HFF-Myc (cell line): ENCODE measurements around the gene USF2.

ENCODE experiments used
- DNase-seq: peaks from one replicate; pipeline ENCODE4 v3.0.0-alpha.2; 2011; ENCODE audit warnings: low read depth; ENCODE audit errors: extremely low read depth
- H3K4me3 ChIP-seq: replicated peaks from 2 replicates; pipeline ENCODE4 v1.5.1; 2011; ENCODE audit warnings: low read depth, mild to moderate bottlenecking, control low read depth, low read length
- TF ChIP-seq, protein P1 (sequence below): IDR thresholded peaks from 2 replicates; pipeline ENCODE4 v1.5.1; 2012; ENCODE audit warnings: mild to moderate bottlenecking, low read depth, low read length, control low read depth; ENCODE audit errors: missing control alignments

The USF2 gene

DNA sequence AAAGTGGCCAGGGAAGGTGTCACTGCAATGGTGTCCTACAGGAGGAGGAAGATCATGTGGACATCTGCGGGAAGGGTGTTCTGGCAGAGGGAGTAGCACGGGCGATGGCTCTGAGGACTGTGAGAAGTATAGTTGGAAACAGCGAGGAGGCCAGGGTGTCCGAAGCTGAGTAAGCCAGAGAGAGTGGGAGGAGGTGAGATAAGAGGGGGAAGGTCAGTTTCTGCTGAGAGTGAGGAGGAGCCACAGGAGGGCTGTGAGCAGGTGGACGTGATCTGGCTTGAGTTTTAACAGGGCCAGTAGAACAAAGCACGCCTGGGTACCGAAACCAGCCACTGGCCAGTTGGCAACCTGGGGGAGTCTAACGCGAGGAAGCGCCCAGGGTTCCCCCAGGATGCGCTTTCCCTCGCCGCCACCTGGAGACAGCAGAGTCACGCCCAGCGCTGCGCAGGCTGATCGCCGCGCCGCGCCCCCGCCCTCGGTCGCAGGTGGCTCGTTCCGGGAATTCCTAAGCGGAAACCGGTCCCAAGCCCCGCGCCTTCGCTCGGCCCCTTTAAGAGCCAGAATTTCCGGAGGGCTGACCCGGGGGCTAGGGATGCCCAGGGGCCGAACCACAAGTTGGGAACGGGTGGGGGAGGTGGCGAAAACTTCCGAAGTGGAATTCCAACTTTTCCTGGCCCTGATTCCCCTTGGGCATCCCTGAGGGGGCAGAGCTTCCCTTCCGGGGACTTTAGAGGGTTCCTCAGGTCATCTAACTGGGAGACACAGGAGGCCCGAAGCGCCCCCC lies 21.0 kb upstream of the USF2 start:
- peak overlapping the region; percentile 7; the same call in 1 of the 2 replicates for H3K4me3 ChIP-seq
- TF ChIP-seq, protein P1, sequence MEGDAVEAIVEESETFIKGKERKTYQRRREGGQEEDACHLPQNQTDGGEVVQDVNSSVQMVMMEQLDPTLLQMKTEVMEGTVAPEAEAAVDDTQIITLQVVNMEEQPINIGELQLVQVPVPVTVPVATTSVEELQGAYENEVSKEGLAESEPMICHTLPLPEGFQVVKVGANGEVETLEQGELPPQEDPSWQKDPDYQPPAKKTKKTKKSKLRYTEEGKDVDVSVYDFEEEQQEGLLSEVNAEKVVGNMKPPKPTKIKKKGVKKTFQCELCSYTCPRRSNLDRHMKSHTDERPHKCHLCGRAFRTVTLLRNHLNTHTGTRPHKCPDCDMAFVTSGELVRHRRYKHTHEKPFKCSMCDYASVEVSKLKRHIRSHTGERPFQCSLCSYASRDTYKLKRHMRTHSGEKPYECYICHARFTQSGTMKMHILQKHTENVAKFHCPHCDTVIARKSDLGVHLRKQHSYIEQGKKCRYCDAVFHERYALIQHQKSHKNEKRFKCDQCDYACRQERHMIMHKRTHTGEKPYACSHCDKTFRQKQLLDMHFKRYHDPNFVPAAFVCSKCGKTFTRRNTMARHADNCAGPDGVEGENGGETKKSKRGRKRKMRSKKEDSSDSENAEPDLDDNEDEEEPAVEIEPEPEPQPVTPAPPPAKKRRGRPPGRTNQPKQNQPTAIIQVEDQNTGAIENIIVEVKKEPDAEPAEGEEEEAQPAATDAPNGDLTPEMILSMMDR, result peak; percentile 26
- no peak for DNase-seq

DNA sequence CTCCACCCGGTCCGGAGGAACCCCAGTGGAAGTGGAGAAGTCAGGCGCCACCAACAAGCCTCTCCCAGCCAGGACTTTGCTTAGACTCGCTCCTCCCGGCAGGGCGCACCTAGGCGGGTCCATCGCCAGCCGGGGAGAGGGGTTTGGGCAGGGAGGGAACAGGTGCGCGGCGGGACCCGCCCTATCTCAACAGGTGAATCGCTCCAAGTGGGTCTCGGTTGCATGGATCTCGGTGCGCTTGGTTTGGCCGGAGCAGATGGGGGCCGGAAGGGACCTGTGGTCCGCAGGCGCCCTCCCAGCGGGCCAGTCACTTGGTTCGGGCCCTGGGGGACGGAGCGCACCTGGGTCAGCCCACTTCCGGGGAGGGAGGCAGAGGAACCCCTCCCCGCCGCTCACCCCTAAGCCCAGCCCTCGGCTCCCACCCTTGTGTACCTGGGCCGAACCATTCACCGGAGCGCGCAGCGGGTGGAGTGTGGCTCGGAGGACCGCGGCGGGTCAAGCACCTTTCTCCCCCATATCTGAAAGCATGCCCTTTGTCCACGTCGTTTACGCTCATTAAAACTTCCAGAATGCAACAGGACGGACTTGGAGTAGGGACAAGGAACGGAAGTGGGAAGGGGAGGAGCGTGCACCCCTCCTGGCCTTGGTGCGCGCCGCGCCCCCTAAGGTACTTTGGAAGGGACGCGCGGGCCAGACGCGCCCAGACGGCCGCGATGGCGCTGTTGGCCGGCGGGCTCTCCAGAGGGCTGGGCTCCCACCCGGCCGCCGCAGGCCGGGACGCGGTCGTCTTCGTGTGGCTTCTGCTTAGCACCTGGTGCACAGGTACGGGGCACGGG lies 20.2 kb upstream of the USF2 start, which contains the start of gene LSR:
Gene LSR (plus strand): TSS at position 693 of the 836 bp plus-strand sequence. CDS start 21 bp downstream, at position 714.
- TF ChIP-seq, protein P1, result no peak
- no peak for DNase-seq
- peak within 1 kb of the TSS; percentile 7; the same call in 1 of the 2 replicates for H3K4me3 ChIP-seq

DNA sequence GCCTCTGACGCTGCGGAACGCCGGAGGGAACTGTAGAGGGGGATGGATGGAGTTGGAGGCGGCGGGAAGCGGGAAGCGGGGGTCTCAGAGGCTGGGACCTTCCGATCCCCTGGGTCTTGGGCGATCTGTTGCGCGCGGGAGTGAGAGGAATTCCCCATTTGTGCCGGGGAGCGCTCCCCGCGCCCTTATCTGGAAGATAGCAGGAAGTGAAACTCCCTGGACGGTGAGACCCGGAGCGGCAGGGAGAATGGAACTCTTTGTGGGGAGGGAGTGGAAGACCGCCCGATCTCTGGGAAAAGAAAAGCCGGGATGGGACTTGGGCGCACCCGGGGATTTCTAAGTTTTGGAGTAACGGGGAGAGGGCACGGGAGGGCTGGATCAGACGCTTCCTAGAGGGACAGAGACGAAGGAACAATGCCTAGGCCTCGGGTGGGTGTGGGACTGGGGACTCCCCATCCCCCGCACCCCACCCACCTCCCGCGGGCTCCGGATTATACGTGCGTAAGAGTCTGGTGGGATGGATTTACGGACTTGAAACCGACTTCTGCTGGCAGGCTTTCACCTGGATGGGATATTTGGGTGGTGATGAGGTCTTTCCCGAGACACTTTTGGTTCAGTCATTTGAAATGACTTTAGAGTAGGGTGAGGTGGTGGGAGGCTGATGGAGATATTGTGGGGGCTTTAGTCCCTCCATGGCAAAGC lies 19.5 kb upstream of the USF2 start:
- DNase-seq, result no peak
- H3K4me3 ChIP-seq, result no peak overlapping the region
- TF ChIP-seq, protein P1, result no peak

DNA sequence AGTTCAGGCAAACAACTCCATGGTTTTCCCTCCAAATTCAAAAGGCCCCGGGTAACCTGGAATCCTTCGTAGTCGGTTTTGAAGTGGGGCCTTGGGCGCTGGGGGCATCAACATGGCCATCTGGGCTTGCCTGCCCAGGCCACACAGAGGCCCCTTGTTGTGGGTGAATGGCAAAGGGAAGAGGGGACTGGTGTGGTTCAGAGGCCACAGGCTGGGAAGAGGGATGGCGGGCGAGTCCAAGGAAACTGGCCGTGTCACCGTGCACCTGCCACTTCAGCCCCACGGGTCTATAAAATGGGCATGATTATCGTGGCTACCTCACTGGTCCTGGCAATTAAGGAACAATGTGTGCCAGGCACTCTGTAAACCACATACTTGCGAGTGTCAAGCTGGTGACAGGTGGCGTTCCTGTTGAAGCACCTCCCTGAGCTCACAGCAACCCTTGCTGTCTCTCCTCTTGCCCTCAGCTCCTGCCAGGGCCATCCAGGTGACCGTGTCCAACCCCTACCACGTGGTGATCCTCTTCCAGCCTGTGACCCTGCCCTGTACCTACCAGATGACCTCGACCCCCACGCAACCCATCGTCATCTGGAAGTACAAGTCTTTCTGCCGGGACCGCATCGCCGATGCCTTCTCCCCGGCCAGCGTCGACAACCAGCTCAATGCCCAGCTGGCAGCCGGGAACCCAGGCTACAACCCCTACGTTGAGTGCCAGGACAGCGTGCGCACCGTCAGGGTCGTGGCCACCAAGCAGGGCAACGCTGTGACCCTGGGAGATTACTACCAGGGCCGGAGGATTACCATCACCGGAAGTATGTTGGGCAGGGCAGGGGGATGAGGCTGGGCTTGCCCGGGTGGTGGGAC lies 18.7 kb upstream of the USF2 start:
- TF ChIP-seq, protein P1, result no peak
- no peak overlapping the region for H3K4me3 ChIP-seq
- no peak for DNase-seq

DNA sequence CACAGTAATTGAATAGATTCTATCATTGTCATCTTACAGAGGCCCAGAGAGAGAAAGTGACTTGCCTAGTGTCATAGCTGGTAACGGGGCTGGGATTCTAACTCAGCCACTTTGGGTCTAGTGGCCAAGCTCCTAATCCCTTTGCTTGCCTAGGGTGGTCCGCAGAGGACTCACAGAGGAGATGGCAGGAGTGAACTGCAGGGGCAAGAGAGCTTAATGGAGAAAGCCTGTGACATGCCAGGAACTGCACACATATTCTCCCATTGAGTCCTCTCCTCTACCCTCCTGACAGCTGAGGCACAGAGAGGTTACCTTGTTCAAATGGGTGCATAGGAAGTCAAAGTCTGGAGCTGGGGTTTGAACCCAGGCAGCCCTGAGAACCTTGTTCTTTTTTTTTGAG lies 17.3 kb upstream of the USF2 start:
- no peak overlapping the region for H3K4me3 ChIP-seq
- DNase-seq, result no peak
- TF ChIP-seq, protein P1, result no peak
